T-helper 1 cell treated with Interleukin-12 subunit alpha and Interleukin-12 subunit beta and Interleukin-4 antibody, amounts not matched to agents 30 μg/mL and 1 μg/mL, for 36 hours (primary cell): ENCODE measurements around the gene FKBP10.
"Not testable (repeated sequence)": the region's sequence is repeated elsewhere in the genome, so short reads cannot be mapped to it uniquely, and the experiment has no call there.

Experiments
- H3K27ac Mint-ChIP-seq: one replicate; pipeline ENCODE4 v1.8.0; 2021; ENCODE audit warnings: mild to moderate bottlenecking, mixed read lengths
- H3K27me3 Mint-ChIP-seq: one replicate; pipeline ENCODE4 v1.8.0; 2021; ENCODE audit warnings: low read depth, mixed read lengths
- H3K36me3 Mint-ChIP-seq: one replicate; pipeline ENCODE4 v1.8.0; 2021; ENCODE audit warnings: low read depth, mixed read lengths
- H3K4me1 Mint-ChIP-seq: one replicate; pipeline ENCODE4 v1.8.0; 2021; ENCODE audit warnings: low read depth, mixed read lengths
- H3K4me3 Mint-ChIP-seq: one replicate; pipeline ENCODE4 v1.8.0; 2021; ENCODE audit warnings: mild to moderate bottlenecking, moderate library complexity, mixed read lengths
- H3K9me3 Mint-ChIP-seq: one replicate; pipeline ENCODE4 v1.8.0; 2021; ENCODE audit warnings: mixed read lengths

The FKBP10 gene

DNA sequence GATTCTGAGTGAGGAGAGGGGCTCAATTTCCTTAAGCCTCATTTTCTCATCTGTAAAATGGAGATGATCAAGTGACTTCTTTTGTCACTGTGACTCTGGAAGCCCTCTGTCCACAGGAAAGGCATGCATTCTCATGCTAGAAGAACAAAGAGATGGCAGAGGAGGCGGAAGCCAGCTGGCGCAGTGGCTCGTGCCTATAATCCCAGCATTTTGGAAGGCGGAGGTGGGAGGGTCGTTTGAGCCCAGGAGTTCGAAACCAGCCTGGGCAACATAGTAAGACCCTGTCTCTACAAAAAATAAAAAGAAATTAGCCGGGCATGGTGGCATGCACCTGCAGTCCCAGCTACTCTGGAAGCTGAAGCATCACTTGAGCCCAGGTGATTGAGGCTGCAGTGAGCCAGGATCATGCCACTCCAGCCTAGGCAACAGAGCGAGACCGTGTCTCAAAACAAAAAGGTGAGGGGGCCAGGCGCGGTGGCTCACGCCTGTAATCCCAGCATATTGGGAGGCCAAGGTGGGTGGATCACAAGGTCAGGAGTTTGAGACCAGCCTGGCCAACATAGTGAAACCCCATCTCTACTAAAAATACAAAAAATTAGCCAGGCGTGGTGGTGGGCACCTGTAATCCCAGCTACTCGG is 36.4 kb upstream of the FKBP10 start:
- H3K9me3 Mint-ChIP-seq, H3K4me3 Mint-ChIP-seq, H3K36me3 Mint-ChIP-seq, H3K27ac Mint-ChIP-seq, H3K4me1 Mint-ChIP-seq, H3K27me3 Mint-ChIP-seq: not testable (repeated sequence)

- Mint-ChIP-seq H3K27me3 (peaks cover 7% of the 10 kb centered on the region), H3K4me3 (no peak overlapping the region), H3K4me1 (no peaks in the 10 kb centered on the region), H3K9me3 (no peaks in the 10 kb centered on the region), H3K36me3 (no peaks in the 10 kb centered on the region), H3K27ac (no peak overlapping the region)
Observed at GRCh38 chr17:41777157-41777573, 35.6 kb upstream of the FKBP10 start.

DNA sequence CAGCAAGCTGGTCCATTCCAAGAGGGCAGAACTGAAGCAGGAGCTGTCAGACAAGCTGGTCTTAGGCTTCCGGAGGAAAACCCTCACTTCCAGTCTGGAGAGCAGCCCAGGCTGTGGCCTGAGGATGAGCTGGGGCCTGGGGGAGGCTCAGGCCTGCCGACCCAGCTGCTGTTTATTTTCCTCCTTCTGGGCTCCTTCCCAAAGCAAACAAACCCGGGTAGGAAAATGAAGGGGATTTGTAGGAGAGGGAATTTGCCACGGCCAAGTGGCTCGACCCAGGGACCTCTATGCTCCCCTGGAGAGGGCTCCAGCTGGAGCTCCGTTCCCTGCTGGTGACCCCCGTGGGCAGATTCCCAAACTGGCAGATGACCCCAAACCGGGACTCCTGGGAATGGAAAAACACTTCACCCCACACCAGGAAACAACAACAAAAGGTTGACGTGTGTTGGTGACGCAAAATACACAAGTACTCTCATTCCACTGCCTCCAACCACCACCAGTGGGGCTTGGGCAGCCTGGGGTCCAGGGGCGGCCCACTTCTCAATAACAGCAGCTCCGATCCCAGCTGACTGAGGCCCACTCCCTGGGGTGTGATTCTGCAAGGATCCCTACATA is 35.1 kb upstream of the FKBP10 start:
- H3K36me3 Mint-ChIP-seq = no peaks in the 10 kb centered on the region
- no peaks in the 10 kb centered on the region for H3K9me3 Mint-ChIP-seq

GRCh38 chr17:41779954-41780353 is 32.9 kb upstream of the FKBP10 start:
- Mint-ChIP-seq H3K27me3 (peaks cover 19% of the 10 kb centered on the region), H3K27ac (no peak overlapping the region), H3K36me3 (no peaks in the 10 kb centered on the region), H3K9me3 (no peaks in the 10 kb centered on the region), H3K4me3 (no peak overlapping the region), H3K4me1 (peaks cover 5% of the 10 kb centered on the region)

More for the DNA sequence above, 35.1 kb upstream of the FKBP10 start:
- H3K27ac Mint-ChIP-seq = no peak overlapping the region
- no peaks in the 10 kb centered on the region for H3K4me1 Mint-ChIP-seq
- H3K4me3 Mint-ChIP-seq = no peak overlapping the region
- H3K27me3 Mint-ChIP-seq = peaks cover 7% of the 10 kb centered on the region

DNA sequence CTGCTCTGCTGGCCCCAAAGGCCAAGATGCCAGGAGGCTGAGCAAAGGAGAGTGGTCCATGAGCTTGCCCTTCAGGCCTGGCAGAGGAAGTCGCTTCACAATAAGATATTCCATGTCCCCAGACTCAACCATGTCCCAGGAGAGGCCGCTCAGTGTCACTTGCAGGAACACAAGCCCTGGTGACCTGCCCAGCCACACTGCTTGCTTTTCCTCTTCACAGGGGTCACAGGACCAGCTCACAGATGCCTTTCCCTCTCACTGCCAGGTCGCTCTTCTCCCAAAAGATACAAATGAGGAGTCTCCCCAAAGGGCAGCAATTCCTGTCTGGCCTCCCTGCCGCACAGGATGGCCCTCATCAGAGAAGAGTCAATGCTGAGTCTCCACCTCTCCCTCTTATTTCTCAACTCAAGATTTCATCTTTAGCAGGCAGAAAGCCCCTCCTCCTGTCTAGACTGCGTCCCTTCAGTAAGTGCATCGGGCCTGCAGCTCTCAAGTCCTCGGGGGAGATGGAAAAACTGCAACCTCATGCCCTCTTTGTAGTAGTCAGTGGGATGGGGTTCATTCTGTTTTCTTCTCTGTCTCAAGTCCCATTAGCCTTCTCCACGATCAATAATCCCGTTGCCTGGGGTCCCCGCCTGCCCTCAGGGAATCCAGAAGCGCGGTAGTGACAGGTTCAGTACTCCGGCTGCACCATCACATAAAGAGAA is 31.2 kb upstream of the FKBP10 start:
- Mint-ChIP-seq H3K27me3 (peaks cover 24% of the 10 kb centered on the region), H3K36me3 (no peaks in the 10 kb centered on the region), H3K4me3 (no peak overlapping the region), H3K9me3 (no peaks in the 10 kb centered on the region), H3K4me1 (peaks cover 5% of the 10 kb centered on the region), H3K27ac (no peak overlapping the region)

DNA sequence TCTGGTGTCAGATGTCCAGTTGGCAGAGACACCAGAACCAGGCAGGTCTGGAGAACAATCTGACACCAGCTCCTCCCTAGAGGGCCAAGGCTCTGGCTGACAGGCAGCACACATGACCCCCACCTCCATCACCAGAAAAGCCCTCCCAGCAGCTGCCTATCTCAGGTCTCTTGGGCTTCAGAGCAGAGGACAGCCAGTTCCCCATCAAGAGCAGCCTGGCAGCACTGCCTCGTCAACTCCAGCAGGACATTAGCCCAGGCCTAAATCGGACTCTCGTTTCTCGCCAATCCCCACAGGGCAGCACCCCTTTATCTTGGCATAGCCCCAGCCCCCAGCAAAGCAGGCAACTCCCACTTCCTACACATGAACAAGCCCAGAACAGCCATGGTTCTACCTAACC is 30.7 kb upstream of the FKBP10 start:
- Mint-ChIP-seq H3K36me3 (no peaks in the 10 kb centered on the region), H3K9me3 (no peaks in the 10 kb centered on the region), H3K4me3 (no peak overlapping the region), H3K4me1 (peaks cover 9% of the 10 kb centered on the region), H3K27me3 (peaks cover 30% of the 10 kb centered on the region), H3K27ac (no peak overlapping the region)

DNA sequence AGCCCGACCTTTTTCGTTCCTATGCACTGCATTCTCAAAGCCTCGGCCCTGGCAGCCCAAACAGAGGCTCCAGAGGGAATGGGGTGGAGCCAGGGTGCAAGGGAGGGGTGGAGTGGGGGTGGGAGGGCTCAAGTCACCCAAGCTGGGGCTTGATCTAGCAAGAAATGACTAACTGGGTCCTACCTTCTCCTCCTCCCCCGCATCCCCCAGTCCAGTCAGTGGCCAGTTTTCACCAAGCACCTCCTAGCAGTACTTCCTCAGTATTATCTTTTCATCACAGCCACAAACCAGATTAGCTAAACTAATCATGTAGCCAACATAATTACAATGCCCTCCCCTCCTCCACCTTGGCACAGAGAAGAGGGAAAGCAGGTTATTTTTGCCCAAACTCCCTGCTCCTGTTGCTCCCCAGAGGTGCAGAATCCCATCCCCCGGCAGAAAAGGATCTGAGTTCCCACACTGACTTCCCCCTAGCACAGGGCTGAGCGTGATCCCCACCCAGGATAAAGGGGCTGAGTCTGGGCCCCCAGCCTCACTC is 28.5 kb upstream of the FKBP10 start:
- H3K4me1 Mint-ChIP-seq = peaks cover 14% of the 10 kb centered on the region
- no peak overlapping the region for H3K27ac Mint-ChIP-seq
- no peak overlapping the region for H3K4me3 Mint-ChIP-seq
- H3K36me3 Mint-ChIP-seq = no peaks in the 10 kb centered on the region
- no peaks in the 10 kb centered on the region for H3K9me3 Mint-ChIP-seq
- H3K27me3 Mint-ChIP-seq = peaks cover 43% of the 10 kb centered on the region

DNA sequence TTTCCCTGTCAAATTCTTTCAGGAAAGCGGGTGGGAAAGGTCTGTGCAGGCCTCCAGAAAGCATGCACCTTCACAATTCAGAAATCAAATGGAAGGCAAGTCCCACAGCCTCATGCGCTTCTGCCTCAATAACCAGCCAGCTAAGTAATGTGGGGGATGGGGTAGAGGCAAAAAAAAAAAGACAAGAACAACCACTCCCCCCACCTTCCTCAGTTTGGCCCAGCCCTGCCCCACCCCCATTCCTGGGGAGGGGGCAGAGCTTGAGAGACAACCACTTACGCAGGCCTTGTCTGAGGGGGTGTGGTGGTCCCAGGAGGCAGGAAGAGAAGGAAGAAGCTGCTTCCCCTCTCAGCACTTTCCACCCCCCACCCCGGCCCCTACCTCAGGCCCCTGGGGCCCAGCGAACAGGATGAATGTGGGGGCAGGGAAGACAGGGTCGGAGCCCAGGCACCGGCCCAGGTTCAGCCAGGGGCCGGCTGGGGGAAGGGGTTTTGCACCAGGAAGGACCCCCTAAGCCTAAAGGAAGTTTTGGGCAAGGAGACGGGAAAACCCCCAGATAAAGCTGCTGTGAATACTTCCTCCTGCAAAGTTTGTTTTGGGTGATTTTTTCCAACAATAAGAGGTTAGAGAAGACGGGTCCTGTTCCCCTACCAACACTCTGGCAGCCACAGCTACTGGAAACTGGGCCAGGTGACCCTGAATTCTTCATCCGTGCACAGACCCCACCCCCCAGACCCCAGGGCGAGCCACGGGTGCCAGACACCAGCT is 27.5 kb upstream of the FKBP10 start:
- peak overlapping the region; percentile 34 for H3K4me3 Mint-ChIP-seq
- H3K4me1 Mint-ChIP-seq = peaks cover 14% of the 10 kb centered on the region
- H3K9me3 Mint-ChIP-seq = no peaks in the 10 kb centered on the region
- H3K27ac Mint-ChIP-seq = no peak overlapping the region
- no peaks in the 10 kb centered on the region for H3K36me3 Mint-ChIP-seq
- peaks cover 43% of the 10 kb centered on the region for H3K27me3 Mint-ChIP-seq

DNA sequence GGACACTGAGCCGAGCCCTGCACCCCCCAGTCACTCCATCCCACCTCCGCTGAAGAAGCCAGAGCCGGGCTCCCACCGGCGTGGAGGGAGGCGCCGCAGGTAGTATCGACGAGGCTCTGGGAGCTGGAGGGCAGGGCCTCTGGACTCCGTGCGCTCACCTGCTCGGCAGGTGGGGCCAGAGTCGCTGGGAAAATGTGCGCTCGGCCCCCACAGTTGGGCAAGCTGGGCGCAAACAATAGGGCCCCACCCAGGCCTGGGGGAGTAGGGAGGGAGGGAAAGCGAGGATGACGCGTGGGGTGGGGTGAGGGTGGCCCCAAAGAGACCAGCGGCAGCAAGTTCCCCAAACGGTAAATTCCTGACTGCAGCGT is 27.0 kb upstream of the FKBP10 start:
- Mint-ChIP-seq H3K27me3 (peaks cover 44% of the 10 kb centered on the region), H3K4me3 (peak overlapping the region; percentile 34), H3K27ac (no peak overlapping the region), H3K9me3 (no peaks in the 10 kb centered on the region), H3K4me1 (peaks cover 14% of the 10 kb centered on the region), H3K36me3 (no peaks in the 10 kb centered on the region)

- Mint-ChIP-seq H3K27ac (peak within 1 kb of the TSS; percentile 49), H3K4me1 (peaks cover 14% of the 10 kb centered on the region), H3K27me3 (peaks cover 44% of the 10 kb centered on the region)
Observed at GRCh38 chr17:41786227-41787020, 26.4 kb upstream of the FKBP10 start, which contains the start of gene JUP. TSS of gene JUP (minus strand) at chr17:41786711. CDS start at chr17:41771854, 14,857 bp downstream.

GRCh38 chr17:41787021-41787418 is 25.8 kb upstream of the FKBP10 start:
- Mint-ChIP-seq H3K27ac (peak overlapping the region; percentile 49), H3K4me3 (peak overlapping the region; percentile 53), H3K9me3 (no peaks in the 10 kb centered on the region), H3K27me3 (peaks cover 44% of the 10 kb centered on the region), H3K36me3 (no peaks in the 10 kb centered on the region), H3K4me1 (peaks cover 14% of the 10 kb centered on the region)

More at GRCh38 chr17:41786227-41787020, 26.4 kb upstream of the FKBP10 start, which contains the start of gene JUP:
- H3K4me3 Mint-ChIP-seq = peak within 1 kb of the TSS; percentile 53
- H3K36me3 Mint-ChIP-seq = no peaks in the 10 kb centered on the region
- no peaks in the 10 kb centered on the region for H3K9me3 Mint-ChIP-seq

GRCh38 chr17:41792845-41793783 is 19.7 kb upstream of the FKBP10 start:
- Mint-ChIP-seq H3K4me3 (no peak overlapping the region), H3K9me3 (no peaks in the 10 kb centered on the region), H3K27ac (no peak overlapping the region), H3K27me3 (peaks cover 12% of the 10 kb centered on the region), H3K4me1 (peaks cover 5% of the 10 kb centered on the region), H3K36me3 (no peaks in the 10 kb centered on the region)
